GM12878 (cell line): ENCODE measurements around the gene PINK1. TPM values are rescaled to one million over a fixed set of nuclear protein-coding genes. Genes with fewer than 3 reads are reported as not detected.

ENCODE experiments used
- ATAC-seq: fragments of 200-7000 bp; cut with Tn5 transposase; 3 replicates; pipeline ENCODE4 v1.9.1; 2020; ENCODE audit warnings: mild to moderate bottlenecking, moderate library complexity
- BruUV-seq: library from RNA; stranded (reverse); fragments of 400-500 nt; replicated peaks from 2 replicates; lab custom pipeline; 2021; lab: Mats Ljungman, UMichigan
- CTCF ChIA-PET: fragments of 300-600 bp; sonication (Branson Sonifier 250); formaldehyde crosslinking; extraction: SDS; loops from one replicate; lab custom pipeline; 2021; ENCODE audit warnings: inconsistent platforms; lab: Yijun Ruan, JAX
- POLR2A ChIA-PET: fragments of 350-600 bp; formaldehyde crosslinking; extraction: SDS; loops from one replicate; lab custom pipeline; 2021; ENCODE audit warnings: inconsistent platforms; lab: Charles Lee
- RAD21 ChIA-PET: fragments of 300-600 bp; sonication (Branson Sonifier 250); formaldehyde crosslinking; loops from one replicate; lab custom pipeline; 2023; ENCODE audit warnings: antibody characterized with exemption; ENCODE audit not compliant: unreplicated experiment; lab: Charles Lee
- SMC1A ChIA-PET: fragments of 300-600 bp; sonication (Branson Sonifier 250); formaldehyde crosslinking; loops from one replicate; lab custom pipeline; 2023; ENCODE audit not compliant: unreplicated experiment, uncharacterized antibody; lab: Charles Lee
- DNase-seq: peaks from one replicate; pipeline ENCODE4 v3.0.0-alpha.2; 2011; ENCODE audit warnings: low read depth, low spot score
- FAIRE-seq: peaks from 3 replicates; lab custom pipeline; 2011; peaks lifted over from hg19 to GRCh38; lab: Jason Lieb, UNC
- H2AFZ ChIP-seq: 2 replicates; pipeline ENCODE4 v1.6.0; 2011; ENCODE audit warnings: low read depth, low read length, control low read depth; ENCODE audit not compliant: control insufficient read depth
- H3K27ac ChIP-seq: 2 replicates; pipeline ENCODE4 v1.5.1; 2011; ENCODE audit warnings: control low read depth; ENCODE audit not compliant: control insufficient read depth, insufficient read depth
- H3K27me3 ChIP-seq, 2 experiments: replicated peaks in 1 of 2; 2 replicates each; pipeline versions ENCODE4 v1.6.0 to v1.6.1; 2011; ENCODE audit warnings: low read length in 1 of 2; ENCODE audit not compliant: control insufficient read depth in 2 of 2, insufficient read depth in 2 of 2
- H3K36me3 ChIP-seq, 2 experiments: 2 replicates each; pipeline ENCODE4 v1.5.1; 2011; ENCODE audit warnings: low read length in 1 of 2; ENCODE audit not compliant: control insufficient read depth in 2 of 2, insufficient read depth in 2 of 2
- H3K4me1 ChIP-seq: 2 replicates; pipeline ENCODE4 v1.6.1; 2011; ENCODE audit warnings: mild to moderate bottlenecking, low read length, moderate library complexity, mixed read lengths; ENCODE audit not compliant: control insufficient read depth, insufficient read depth
- H3K4me2 ChIP-seq: 2 replicates; pipeline ENCODE4 v1.6.0; 2011; ENCODE audit warnings: control low read depth; ENCODE audit not compliant: control insufficient read depth, insufficient read depth
- H3K4me3 ChIP-seq: fragments of 200-600 bp; sonication (generic); 2 replicates; pipeline ENCODE4 v1.5.1; 2016
- H3K79me2 ChIP-seq: 2 replicates; pipeline ENCODE4 v1.6.0; 2011; ENCODE audit warnings: low read length; ENCODE audit not compliant: control insufficient read depth, insufficient read depth
- H3K9ac ChIP-seq: 2 replicates; pipeline ENCODE4 v1.8.0; 2011; ENCODE audit warnings: low read length, control low read depth, mixed read lengths; ENCODE audit not compliant: control insufficient read depth, insufficient read depth
- H3K9me3 ChIP-seq: replicated peaks from 3 replicates; pipeline ENCODE4 v1.5.1; 2011; ENCODE audit warnings: mild to moderate bottlenecking, low read length; ENCODE audit not compliant: control insufficient read depth, insufficient read depth
- H4K20me1 ChIP-seq: 2 replicates; pipeline ENCODE4 v1.6.0; 2011; ENCODE audit not compliant: control insufficient read depth, insufficient read depth
- BCL11A ChIP-seq: IDR thresholded peaks from 2 replicates; pipeline ENCODE4 v1.6.1; 2011; ENCODE audit warnings: low read depth, low read length
- CBX3 ChIP-seq: fragments of 200-600 bp; sonication (generic); IDR thresholded peaks from 2 replicates; pipeline ENCODE4 v1.6.1; 2016; ENCODE audit warnings: low read depth, borderline replicate concordance
- CHD1 ChIP-seq: IDR thresholded peaks from 2 replicates; pipeline ENCODE4 v1.6.1; 2012; ENCODE audit warnings: low read depth, low read length, improper control_type of control experiment
- GATAD2B ChIP-seq: fragments of 450-650 bp; conservative IDR thresholded peaks from 2 replicates; pipeline ENCODE4 v1.6.1; 2017; ENCODE audit warnings: low read depth, mild to moderate bottlenecking, moderate library complexity
- NR2C1 ChIP-seq: fragments of 450-650 bp; IDR thresholded peaks from 2 replicates; pipeline ENCODE4 v1.6.1; 2017; ENCODE audit warnings: antibody characterized with exemption, mild to moderate bottlenecking, moderate library complexity
- NRF1 ChIP-seq: conservative IDR thresholded peaks from 2 replicates; pipeline ENCODE4 v1.6.1; 2011; ENCODE audit warnings: mild to moderate bottlenecking, low read depth, low read length, improper control_type of control experiment
- POU2F2 ChIP-seq: IDR thresholded peaks from 3 replicates; pipeline ENCODE4 v1.6.1; 2011; ENCODE audit warnings: low read depth, mild to moderate bottlenecking, low read length, borderline replicate concordance
- SIX5 ChIP-seq: IDR thresholded peaks from 2 replicates; pipeline ENCODE4 v1.6.1; 2011; ENCODE audit warnings: mild to moderate bottlenecking, low read depth, low read length, moderate library complexity; ENCODE audit not compliant: severe bottlenecking
- TCF12 ChIP-seq: IDR thresholded peaks from 2 replicates; pipeline ENCODE4 v1.6.1; 2011; ENCODE audit warnings: low read depth, mild to moderate bottlenecking, low read length
- YY1 ChIP-seq: IDR thresholded peaks from 2 replicates; pipeline ENCODE4 v1.6.1; 2011; ENCODE audit warnings: low read depth, mild to moderate bottlenecking, low read length
- ZBTB4 ChIP-seq: fragments of 450-650 bp; formaldehyde crosslinking; IDR thresholded peaks from 2 replicates; pipeline ENCODE4 v1.4.0; 2022; ENCODE audit warnings: mild to moderate bottlenecking, moderate library complexity
- ZBTB40 ChIP-seq: fragments of 450-650 bp; IDR thresholded peaks from 2 replicates; pipeline ENCODE4 v1.6.1; 2016; ENCODE audit warnings: mild to moderate bottlenecking, moderate library complexity, borderline replicate concordance
- ZNF384 ChIP-seq: IDR thresholded peaks from 2 replicates; pipeline ENCODE4 v1.6.1; 2012; ENCODE audit warnings: low read depth, mild to moderate bottlenecking, low read length, improper control_type of control experiment, borderline replicate concordance
- WGBS: methylation state at CpG from one replicate; pipeline ENCODE4 v1.1.6; 2016; ENCODE audit warnings: low lambda C conversion rate; ENCODE audit not compliant: insufficient replicate concordance, insufficient coverage; ENCODE audit errors: missing lambda C conversion rate; 5-methylcytosine and 5-hydroxymethylcytosine counted together
- in situ Hi-C: fragments of 300-500 bp; cut with MboI; formaldehyde crosslinking; loops from 9 replicates; pipeline ENCODE4 v1.14.3; 2018; ENCODE audit warnings: mixed read lengths
- intact Hi-C: fragments of 100-400 bp; cut with micrococcal nuclease; formaldehyde crosslinking; loops from one replicate; pipeline ENCODE4 v1.14.2; 2022; ENCODE audit not compliant: unreplicated experiment
- polyA plus RNA-seq, 11 experiments: library from polyadenylated mRNA; depleted of rRNA in 4 of 11; unstranded in 6 of 11; stranded (reverse) in 5 of 11; fragments of >200 nt; fragmentation: Nextera tagmentation in 4 of 11; fragmentation: Illumina TruSeq in 1 of 11; extraction: Ambion mirVana in 4 of 11; extraction: Trizol in 1 of 11; gene quantifications; 1 replicate in 1 of 11; 2 replicates in 10 of 11; pipeline versions ENCODE4 v1.2.1 to v1.2.3, GENCODE V29; 2011 to 2016; ENCODE audit warnings: inconsistent platforms in 2 of 11, missing spikeins in 2 of 11, low read depth in 1 of 11
- total RNA-seq, 4 experiments: library from RNA; depleted of rRNA in 3 of 4; stranded (reverse); fragments of >200 nt in 3 of 4; fragmentation: Illumina TruSeq in 1 of 4; extraction: Trizol in 1 of 4; gene quantifications; 2 replicates each; pipeline versions ENCODE4 v1.2.1 to v1.2.3, GENCODE V29; 2013 to 2021

Gene PINK1
- total and polyA plus RNA-seq, 10 of the 15 experiments (the other 5 are each of a cell fraction or from before 2014, with no cell fraction given) = 0.42 to 4.4 (median 1.9) TPM; not detected in 1

DNA sequence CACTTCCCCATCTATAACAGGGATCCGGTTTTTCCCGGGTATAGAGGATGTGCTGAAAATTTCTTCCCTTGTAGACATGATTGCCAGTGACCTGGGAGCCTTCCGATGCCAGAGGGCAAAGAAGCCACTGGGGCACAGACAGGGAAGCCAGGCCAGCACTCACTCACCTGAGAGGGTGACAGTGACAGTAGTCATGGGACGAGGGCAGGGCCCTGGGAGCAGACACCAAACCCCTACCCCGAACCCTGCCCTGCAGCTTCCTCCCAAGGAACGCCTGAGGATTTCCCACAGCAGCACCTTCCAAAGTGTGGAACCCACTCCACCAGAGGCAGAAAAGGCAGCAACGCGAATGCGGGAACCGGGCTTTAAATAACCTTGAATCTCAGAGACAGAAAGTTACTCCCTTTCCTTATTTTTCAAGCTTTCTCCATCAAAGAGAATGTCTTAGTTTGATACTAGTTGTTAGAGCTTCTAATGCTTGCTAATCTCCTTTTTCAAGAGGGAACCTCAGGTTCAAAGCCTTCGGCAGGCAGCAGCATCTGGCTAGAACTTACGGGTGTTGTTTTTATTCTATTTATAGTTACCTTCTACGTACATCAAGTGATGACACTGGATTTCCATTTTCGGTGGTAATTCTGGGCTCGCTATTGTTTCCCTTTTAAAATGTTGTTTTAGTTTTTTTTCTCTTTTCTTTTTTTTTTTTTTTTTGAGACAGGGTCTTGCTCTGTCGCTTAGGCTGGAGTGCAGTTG is 25.1 kb downstream of the PINK1 start:
- Histone ChIP-seq H3K4me3 (peak overlapping the region; percentile 81; the same call in 1 of the 2 replicates), H3K79me2 (peaks cover 35% of the 10 kb centered on the region), H3K4me2 (no peak overlapping the region), H3K27me3 (no peaks in the 10 kb centered on the region), H3K9me3 (no peaks in the 10 kb centered on the region), H3K4me1 (0 out of 2 replicates have a peak, but pooled peaks cover 10% of the 10 kb centered on the region), H2AFZ (no peak overlapping the region), H3K36me3 (peaks cover 24 to 26% of the 10 kb centered on the region in 2 experiments), H3K27ac (no peak overlapping the region), H3K9ac (no peak overlapping the region), H4K20me1 (peaks cover 5% of the 10 kb centered on the region; the same call in 1 of the 2 replicates)
- BruUV-seq = no TSS peak
- FAIRE-seq (no peak), ATAC-seq (no peak), DNase-seq (no peak)
- in situ Hi-C loops = no loop called here
- CTCF ChIA-PET = interaction anchor here (0.7 to 2.4 kb wide), 3 partner anchors 11 to 50 kb away, joined by 3 to 7 read pairs (median 4); no protein-coding TSS in a partner anchor
- RAD21 ChIA-PET = no interaction called here
- TF ChIP-seq CBX3 (no peak), TCF12 (no peak), BCL11A (no peak), SIX5 (no peak), NRF1 (no peak), POU2F2 (no peak), YY1 (no peak), ZNF384 (no peak), GATAD2B (no peak), ZBTB4 (CRISPR knock-in tag) (no peak), CHD1 (no peak), ZBTB40 (no peak), NR2C1 (no peak)
- WGBS = 88% methylated on average over 15 of the region's 16 CpGs
- intact Hi-C loops = no loop called here
- POLR2A ChIA-PET = no interaction called here
- SMC1A ChIA-PET = no interaction called here
